NCI-H1048 (cell line): ENCODE results near the gene TLE3.

Experiments
- DNase-seq: peaks from one replicate; lab custom pipeline; 2025; lab: John Stamatoyannopoulos, UW

The TLE3 gene

GRCh38 chr15:70029297-70029701 lies 68.4 kb downstream of the TLE3 start:
- DNase-seq, result no peak

- no peak for DNase-seq
Observed at GRCh38 chr15:70027518-70027917, 70.2 kb downstream of the TLE3 start.

GRCh38 chr15:70026991-70027390 lies 70.7 kb downstream of the TLE3 start:
- DNase-seq, result no peak

- no peak for DNase-seq
Observed at GRCh38 chr15:70025413-70026296, 72.1 kb downstream of the TLE3 start.

GRCh38 chr15:70024521-70024920 lies 73.2 kb downstream of the TLE3 start:
- no peak for DNase-seq

DNA sequence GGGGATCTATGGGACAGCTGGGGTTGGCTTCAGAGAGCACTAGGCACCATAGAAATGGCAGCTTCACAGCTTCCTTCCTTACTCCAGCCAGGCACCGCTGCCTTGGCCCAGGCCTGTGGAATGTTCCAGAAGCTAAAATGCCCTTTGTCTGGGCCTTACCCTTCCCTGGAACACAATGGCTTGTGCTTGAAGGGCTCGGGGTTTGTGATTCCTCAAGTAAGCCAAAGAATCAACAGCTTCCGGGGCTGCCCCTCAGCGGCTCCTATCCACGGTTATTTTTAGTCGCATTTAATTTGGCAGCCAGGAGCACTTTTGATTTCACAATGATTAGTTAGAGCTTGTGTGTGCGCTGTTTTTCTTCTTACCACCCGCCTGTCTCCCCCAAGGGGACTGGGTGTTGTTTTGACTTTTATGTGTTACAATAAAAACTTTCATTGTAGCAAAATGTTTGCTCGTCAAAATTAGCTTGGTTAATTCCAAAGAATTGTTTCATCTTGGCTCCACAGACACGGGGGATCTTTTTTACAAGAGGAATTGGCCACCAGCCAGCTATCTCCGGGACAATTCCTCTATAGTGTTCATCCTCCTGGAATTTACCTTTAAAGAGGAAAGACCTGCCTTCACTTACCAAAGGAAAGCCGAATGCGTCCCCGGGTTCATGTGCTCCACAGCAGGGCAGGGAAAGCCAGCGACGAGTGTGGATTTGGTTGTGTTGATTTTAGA lies 73.8 kb downstream of the TLE3 start:
- DNase-seq, result no peak

DNA sequence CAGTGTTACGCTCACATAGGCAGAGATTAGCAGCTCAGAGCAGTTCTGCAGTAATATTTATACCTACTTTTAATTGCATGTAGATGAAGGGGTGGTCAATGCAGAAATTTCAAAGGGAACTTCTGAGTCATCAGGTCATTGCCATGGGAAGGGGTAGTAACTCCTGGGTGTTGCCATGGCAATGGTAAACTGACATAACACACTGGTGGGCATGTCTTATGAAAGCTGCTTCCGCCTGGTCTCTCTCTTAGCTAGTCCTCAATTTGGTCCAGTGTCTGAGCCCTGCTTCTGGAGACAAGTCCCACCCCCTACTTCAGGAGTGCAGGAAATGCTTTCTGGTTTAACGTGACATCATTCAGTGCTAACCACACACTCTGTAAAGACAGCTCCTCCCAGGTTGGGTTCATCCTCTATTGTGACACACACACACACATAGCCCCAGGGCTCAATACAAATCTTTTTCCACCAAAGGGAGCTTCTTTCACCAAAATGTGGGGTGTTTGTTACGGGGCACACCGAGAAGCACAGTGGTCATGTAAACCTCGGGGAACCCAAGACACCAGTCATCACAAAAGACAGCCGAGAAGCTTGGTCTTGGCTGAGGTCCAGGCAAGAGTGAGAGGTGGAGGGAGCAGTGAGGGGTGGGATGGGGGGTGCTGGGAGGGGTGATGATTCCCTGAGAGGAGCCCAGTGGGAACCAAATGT lies 74.5 kb downstream of the TLE3 start:
- no peak for DNase-seq

DNA sequence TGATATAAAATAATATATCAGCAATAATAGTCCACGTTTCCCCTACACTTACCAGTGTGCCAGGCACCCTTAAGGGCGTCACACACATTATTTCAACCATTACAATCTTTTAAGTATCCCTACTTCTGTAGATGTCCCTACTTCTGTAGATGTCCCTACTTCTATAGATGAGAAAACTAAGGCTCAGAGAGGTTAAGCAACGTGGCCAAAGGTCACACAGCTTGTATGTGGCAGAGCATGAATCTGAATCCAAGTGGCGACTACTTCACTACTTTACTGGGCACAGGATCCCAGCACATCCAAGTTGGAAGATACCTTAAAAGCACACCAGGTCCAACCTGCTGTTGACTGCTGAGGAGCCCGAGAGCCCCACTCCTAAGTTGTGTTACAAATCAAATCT lies 77.5 kb downstream of the TLE3 start:
- DNase-seq, result no peak

DNA sequence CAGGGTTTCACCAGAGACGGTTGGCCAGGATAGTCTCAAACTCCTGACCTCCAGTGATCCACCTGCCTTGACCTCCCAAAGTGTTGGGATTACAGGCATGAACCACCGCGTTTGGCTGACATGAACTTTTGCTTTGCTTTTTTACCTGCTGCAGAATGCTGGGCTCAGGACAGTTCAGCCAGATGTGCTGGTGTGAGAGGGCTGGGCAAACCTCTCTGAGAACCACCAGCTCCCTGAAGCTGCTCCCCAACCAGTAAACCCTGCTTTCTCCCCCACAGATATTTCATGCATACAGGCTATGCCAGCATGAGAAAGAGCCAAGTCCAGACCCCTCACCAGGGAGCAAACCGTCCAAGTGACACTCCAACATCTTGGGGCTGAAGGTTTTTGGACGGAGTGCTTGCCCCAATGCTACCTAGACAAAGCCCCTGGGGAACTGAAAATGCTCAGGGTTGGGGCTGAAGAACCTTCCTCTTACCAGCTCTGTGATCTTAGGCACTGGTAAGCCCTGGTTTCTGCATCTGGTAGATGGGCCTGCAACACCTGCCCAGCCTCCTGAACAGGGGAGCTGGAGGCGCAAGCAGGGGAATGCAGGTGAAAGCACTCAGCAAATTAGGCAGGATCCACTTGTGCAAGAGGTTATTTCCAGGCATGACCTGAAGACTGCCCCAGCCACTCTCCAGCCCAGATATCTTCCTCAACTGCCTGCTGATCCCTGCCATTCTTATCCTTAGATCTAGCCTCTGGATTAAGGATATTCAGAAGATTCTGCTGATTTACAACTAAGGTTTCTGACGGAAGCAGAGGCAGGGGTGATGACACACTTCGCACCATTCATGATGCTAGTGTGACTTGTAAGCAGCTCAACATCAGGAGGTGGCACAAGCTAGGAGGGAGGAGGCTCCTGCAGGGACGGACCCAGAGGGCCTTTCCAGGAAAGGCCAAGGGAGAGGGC lies 78.8 kb downstream of the TLE3 start:
- no peak for DNase-seq

GRCh38 chr15:70017801-70018200 lies 79.9 kb downstream of the TLE3 start:
- no peak for DNase-seq

- DNase-seq, result no peak
Observed at GRCh38 chr15:70017025-70017424, 80.7 kb downstream of the TLE3 start.

DNA sequence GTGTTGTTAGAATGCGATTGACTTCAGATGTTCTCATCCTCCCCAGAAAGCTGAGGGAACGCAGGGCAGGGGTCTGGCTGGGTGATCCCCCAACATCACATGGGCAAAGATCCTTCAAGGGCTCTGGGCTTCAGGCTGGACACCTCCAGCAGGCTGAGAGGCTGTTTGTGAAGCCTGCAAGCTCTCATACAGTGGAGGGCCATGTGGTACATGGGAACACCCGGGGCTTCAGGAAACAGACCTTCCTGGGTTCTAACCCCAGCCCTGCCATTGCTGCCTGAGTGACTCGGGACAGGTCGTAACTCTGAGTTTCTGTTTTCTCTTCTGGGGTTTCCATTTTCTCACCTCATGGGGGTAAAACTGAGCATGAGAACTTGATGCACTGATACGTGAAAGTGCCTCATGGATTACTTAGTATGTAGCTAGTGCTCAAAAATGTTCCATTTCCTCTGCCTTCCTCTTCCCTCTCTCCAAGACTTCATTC lies 81.2 kb downstream of the TLE3 start:
- DNase-seq, result no peak

- no peak for DNase-seq
Observed at GRCh38 chr15:70014860-70015490, 82.7 kb downstream of the TLE3 start.

GRCh38 chr15:70014331-70014730 lies 83.4 kb downstream of the TLE3 start:
- DNase-seq, result no peak

DNA sequence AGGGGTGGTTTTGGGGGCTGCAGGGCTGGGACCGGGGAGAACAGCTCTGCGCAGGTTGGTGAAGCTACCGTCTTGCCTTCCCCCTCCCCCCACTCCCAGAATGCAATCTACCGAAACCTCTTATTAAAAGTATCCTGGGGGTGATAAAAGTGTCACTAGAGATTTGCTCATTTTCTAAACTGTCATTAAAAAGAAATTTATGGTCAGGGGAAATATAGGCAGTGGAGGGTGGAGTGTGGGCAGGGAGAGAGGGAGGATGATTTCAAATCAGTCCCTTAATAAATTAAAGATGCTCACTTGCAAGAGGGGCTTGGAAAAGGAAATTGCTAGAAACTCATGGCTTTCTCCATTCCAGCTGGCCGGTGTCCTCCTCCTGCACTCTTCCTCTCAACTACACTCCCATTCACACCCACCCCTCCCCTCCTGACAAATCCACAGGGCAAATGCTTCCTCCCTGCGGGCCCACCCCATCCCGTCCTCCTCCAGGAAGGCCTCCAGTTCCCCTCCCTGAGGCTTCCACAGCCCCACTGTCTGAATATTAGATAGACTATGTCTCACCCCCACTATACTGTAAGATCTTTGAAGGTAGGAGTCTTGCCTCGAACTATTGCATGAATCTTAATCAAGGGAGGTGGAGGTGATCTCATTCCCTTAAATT lies 83.9 kb downstream of the TLE3 start:
- no peak for DNase-seq

DNA sequence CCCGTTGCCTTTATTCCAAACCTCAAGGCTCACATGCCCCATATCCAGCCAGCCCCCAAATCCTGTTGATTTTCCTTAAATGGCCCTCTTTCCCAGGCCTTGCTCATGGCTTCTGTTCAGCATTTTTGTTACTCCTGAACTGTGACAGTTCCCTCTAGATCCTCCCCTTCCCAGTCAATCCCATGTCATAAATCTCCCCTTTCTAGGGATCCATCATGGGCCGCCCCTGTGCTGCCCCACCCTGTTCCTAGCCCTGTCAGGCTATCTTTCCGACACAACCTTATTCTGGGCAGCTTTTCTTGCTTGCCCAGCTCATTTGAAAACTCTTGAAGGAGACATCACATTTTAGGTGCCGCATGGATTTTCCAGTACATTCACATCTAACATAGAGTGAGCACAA lies 84.8 kb downstream of the TLE3 start:
- DNase-seq, result no peak

DNA sequence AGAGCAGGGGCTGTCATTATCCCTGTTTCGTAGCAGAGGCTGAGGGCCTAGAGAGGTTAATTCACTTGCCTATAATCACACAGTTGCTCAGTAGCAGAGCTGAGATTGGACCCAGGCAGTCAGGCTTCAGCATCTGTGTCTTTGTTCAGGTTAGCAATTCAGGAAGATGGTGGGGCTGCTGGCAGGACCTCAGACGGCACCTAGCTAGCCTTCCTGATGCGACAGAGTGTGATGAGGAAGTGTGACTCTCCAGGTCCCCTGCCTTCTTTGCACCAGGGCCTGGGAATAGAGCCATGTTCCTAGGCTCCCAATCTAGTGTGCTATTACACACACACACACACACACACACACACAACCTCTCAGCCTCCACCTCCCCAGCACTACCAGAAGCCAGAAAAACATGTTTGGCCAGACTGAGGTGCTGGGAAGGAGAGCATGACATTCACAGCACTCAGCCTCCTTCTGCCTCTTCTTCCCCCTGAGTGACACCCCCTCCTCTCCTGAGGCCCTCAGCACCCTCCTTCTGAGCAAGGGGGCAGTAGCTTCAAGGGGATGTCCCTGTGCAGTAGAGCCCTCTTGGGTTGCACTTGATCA lies 88.9 kb downstream of the TLE3 start:
- DNase-seq, result no peak

DNA sequence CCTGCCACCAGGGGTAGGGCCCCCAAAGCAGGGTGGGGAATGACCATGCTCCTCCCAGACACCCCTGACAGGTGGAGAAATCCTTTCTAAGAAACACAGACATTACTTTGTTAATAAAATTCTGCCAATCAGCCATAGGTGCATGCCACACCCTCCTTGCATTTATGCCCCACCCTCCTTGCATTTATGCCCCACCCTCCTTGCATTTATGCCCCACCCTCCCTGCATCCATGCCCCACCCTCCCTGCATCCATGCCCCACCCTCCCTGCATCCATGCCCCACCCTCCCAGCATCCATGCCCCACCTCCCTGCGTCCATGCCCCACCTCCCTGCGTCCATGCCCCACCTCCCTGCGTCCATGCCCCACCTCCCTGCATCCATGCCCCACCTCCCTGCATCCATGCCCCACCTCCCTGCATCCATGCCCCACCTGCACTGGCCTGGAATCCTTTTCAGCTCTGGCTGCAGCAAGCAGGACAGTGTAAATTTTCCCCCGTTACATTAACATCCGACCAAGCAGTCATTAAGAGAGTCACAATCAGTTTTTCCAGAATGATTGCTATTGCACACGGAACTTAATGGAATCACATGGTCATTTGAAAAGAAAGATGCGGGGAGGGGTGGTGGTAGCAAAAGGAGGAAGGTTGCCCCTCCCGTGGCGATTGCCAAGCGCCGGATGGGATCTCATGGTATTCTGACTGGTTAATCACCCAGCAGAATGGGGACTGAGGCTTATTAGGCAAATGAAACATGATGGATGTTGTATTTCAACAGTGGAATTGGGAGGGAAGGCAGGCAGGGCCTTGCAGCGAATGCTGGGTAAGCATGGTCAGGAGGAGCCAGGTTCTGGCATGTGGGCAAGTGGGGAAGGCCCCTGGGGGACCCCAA lies 91.2 kb downstream of the TLE3 start:
- DNase-seq, result no peak

- DNase-seq, result no peak
Observed at GRCh38 chr15:70004826-70005225, 92.9 kb downstream of the TLE3 start.
